Stimulated activated CD8-positive, alpha-beta memory T cell treated with anti-CD3 and anti-CD28 coated beads, Interleukin-4, amount 100 ng/mL, for 1 hour (primary cell): ENCODE measurements around the gene MTG1.
"Not testable (repeated sequence)": the region's sequence is repeated elsewhere in the genome, so short reads cannot be mapped to it uniquely, and the experiment has no call there.

Source experiments
- DNase-seq, 2 donors: peaks; one replicate each; pipeline ENCODE4 v3.0.0-alpha.2; 2020; ENCODE audit warnings: low read depth in 2 of 2, low spot score in 1 of 2

MTG1 gene

GRCh38 chr10:133462512-133463305 is 68.8 kb downstream of the MTG1 start:
- no peak for DNase-seq

- no peak for DNase-seq
Observed at GRCh38 chr10:133464582-133465031, 70.7 kb downstream of the MTG1 start.

GRCh38 chr10:133465191-133465949 is 71.4 kb downstream of the MTG1 start:
- DNase-seq, result no peak

- no peak for DNase-seq
Observed at GRCh38 chr10:133465950-133466474, 72.1 kb downstream of the MTG1 start.

GRCh38 chr10:133466683-133467275 is 72.8 kb downstream of the MTG1 start:
- no peak for DNase-seq

GRCh38 chr10:133467286-133467911 is 73.4 kb downstream of the MTG1 start:
- no peak for DNase-seq

GRCh38 chr10:133469205-133469604 is 75.2 kb downstream of the MTG1 start:
- DNase-seq, result not testable (repeated sequence)

GRCh38 chr10:133471300-133472109 is 77.5 kb downstream of the MTG1 start:
- DNase-seq, result no peak
